Uterus (tissue), 4 donors: Measurements from ENCODE around the gene FBXO17. TPM values are rescaled to one million over a fixed set of nuclear protein-coding genes. Genes with fewer than 3 reads are reported as not detected.

ENCODE experiments used
- DNase-seq, 2 donors: peaks; one replicate each; pipeline ENCODE4 v3.0.0-alpha.2; 2019 to 2020
- H3K27ac ChIP-seq, 2 donors: fragments of 200-600 bp; sonication (generic); 1 replicate in 1 of 2; 2 replicates in 1 of 2; pipeline ENCODE4 v1.5.1; 2016 to 2018
- H3K27me3 ChIP-seq, 2 donors: fragments of 200-600 bp; sonication (generic); one replicate each; pipeline ENCODE4 v1.5.1; 2018 to 2019; ENCODE audit warnings: control low read depth in 1 of 2
- H3K36me3 ChIP-seq, 2 donors: fragments of 200-600 bp; sonication (generic); one replicate each; pipeline ENCODE4 v1.5.1; 2019; ENCODE audit warnings: control low read depth in 1 of 2
- H3K4me1 ChIP-seq, 2 donors: fragments of 200-600 bp; sonication (generic); one replicate each; pipeline ENCODE4 v1.5.1; 2018 to 2019; ENCODE audit warnings: control low read depth in 1 of 2
- H3K4me3 ChIP-seq, 2 donors: fragments of 200-600 bp; sonication (generic); 1 replicate in 1 of 2; 2 replicates in 1 of 2; pipeline ENCODE4 v1.5.1; 2018 to 2019; ENCODE audit warnings: mild to moderate bottlenecking in 1 of 2
- H3K9me3 ChIP-seq, 2 donors: fragments of 200-600 bp; sonication (generic); one replicate each; pipeline ENCODE4 v1.5.1; 2019; ENCODE audit warnings: control low read depth in 1 of 2
- POLR2A ChIP-seq, 2 donors: fragments of 450-650 bp; IDR thresholded peaks; one replicate each; pipeline ENCODE4 v1.6.1; 2016; ENCODE audit warnings: antibody characterized with exemption in 2 of 2, mild to moderate bottlenecking in 1 of 2, moderate library complexity in 1 of 2
- intact Hi-C: fragments of 100-400 bp; cut with DNase I; formaldehyde crosslinking; loops from one replicate; pipeline ENCODE4 v1.15.1; 2023; ENCODE audit warnings: low total_unique reads
- total RNA-seq, 4 donors: library from RNA; depleted of rRNA in 3 of 4; stranded (reverse); fragments of >200 nt in 3 of 4; gene quantifications; one replicate each; pipeline versions ENCODE4 v1.1.0 to v1.2.4, GENCODE V29; 2014 to 2023
- TF ChIP-seq, protein P1 (sequence below), 4 experiments: fragments of 200-600 bp in 2 of 4; fragments of 450-650 bp in 2 of 4; sonication (generic) in 2 of 4; IDR thresholded peaks; one replicate each; pipeline ENCODE4 v1.5.1; 2016 to 2019; ENCODE audit warnings: antibody characterized with exemption in 4 of 4, mild to moderate bottlenecking in 2 of 4, moderate library complexity in 1 of 4
- donor health status: DM: yes; HTN: yes; CAD: no.

Gene FBXO17, protein sequence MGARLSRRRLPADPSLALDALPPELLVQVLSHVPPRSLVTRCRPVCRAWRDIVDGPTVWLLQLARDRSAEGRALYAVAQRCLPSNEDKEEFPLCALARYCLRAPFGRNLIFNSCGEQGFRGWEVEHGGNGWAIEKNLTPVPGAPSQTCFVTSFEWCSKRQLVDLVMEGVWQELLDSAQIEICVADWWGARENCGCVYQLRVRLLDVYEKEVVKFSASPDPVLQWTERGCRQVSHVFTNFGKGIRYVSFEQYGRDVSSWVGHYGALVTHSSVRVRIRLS
- total RNA-seq = 10 to 100 TPM in 3 of 4 donors, 1 to 10 TPM in 1; 3.8 to 47.6 (median 36.7) TPM

DNA sequence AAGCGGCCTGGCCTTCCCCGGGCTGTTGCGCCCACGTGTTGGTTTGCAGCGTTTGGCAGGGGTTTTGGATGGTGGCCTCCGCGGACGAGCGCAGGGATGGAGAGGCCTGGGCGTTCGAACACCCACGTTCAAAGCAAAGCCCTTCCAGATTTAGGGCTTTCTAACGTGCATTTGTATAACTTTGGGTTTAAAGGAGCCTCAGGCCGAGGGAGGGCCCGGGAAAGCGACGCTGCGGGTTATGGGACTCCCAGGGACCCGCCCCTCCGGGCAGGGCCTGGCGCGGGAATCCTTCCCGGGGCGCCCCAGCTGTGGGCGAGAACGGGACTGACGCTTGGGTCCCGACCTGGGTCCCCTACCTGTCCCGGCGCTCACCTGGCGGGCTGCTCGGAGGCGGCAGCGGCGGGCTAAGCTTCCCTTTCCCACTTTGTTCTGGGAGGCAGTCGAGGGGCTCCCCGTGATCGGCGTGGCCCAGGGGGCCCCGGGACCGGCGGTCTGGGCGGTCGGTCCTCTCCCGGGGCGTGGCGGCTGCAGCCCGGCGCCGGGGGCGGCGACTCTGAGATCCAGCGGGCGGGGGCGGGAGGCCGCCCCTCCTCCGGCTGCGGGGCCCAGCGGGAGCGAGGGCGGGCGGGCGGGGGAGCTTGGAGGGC lies at the start of gene FBXO17:
TSS of gene FBXO17 (minus strand) at position 529 of the 647 bp plus-strand sequence. CDS start 25,423 bp downstream, outside the sequence.
- Histone ChIP-seq H3K27me3 (no peaks in the 10 kb centered on the region), H3K27ac (peak within 1 kb of the TSS; percentile 94 to 96), H3K4me3 (peak within 1 kb of the TSS; percentile 72 to 75), H3K36me3 (no peaks in the 10 kb centered on the region), H3K9me3 (no peaks in the 10 kb centered on the region), H3K4me1 (no peaks in the 10 kb centered on the region)
- TF ChIP-seq POLR2A (IDR thresholded peaks at IDR 0.05) = peak in 1 of 2 donors; percentile 40
- TF ChIP-seq, protein P1, sequence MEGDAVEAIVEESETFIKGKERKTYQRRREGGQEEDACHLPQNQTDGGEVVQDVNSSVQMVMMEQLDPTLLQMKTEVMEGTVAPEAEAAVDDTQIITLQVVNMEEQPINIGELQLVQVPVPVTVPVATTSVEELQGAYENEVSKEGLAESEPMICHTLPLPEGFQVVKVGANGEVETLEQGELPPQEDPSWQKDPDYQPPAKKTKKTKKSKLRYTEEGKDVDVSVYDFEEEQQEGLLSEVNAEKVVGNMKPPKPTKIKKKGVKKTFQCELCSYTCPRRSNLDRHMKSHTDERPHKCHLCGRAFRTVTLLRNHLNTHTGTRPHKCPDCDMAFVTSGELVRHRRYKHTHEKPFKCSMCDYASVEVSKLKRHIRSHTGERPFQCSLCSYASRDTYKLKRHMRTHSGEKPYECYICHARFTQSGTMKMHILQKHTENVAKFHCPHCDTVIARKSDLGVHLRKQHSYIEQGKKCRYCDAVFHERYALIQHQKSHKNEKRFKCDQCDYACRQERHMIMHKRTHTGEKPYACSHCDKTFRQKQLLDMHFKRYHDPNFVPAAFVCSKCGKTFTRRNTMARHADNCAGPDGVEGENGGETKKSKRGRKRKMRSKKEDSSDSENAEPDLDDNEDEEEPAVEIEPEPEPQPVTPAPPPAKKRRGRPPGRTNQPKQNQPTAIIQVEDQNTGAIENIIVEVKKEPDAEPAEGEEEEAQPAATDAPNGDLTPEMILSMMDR (IDR thresholded peaks at IDR 0.05) = peak in 1 of 4 experiments; percentile 9
- DNase-seq = peak; percentile 51 to 75
- intact Hi-C loops = no loop called here

DNA sequence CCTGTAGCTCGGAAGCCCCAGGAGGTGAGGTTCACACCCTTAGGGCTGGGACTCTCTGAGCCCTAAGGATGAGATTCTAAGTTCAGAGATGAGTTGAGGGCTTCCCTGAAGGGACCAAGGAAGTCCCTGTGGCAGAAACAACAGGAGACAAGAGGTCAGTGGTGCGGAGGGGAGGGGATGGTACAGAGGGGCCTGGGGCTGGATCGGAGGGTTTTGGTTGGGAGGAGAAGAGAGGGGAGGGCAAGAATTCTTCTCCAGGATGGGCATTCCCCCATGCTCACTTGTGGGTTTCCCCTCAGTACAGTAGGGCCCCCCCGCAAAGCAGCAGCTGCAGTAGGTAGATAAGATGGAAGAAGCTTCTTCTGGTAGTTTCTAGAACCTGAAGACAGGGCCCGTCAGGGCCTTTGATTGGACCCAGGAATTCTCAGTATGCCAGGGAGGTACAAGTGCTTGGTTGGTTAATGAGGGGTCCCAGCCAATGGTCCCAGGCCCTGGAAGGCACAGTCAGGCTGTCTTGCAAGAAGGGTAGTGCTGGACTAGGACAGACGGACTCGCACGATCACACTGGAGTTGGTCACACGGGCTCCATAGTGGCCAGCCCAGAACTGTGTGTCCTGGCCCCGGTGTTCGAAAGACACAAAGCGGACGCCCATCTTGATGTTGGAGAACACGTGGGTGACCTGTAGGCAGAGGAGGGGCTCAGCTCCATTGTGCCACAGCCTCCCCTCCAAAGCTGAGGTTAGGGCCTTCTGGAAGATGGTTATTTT lies 49.5 kb upstream of the FBXO17 start:
- TF ChIP-seq, protein P1 (IDR thresholded peaks at IDR 0.05) = no peak
- TF ChIP-seq POLR2A (IDR thresholded peaks at IDR 0.05) = no peak
- DNase-seq = no peak
- Histone ChIP-seq H3K27me3 (no peaks in the 10 kb centered on the region), H3K36me3 (no peaks in the 10 kb centered on the region), H3K9me3 (no peaks in the 10 kb centered on the region), H3K27ac (no peak overlapping the region), H3K4me3 (no peak overlapping the region), H3K4me1 (no peaks in the 10 kb centered on the region)
- intact Hi-C loops = no loop called here

DNA sequence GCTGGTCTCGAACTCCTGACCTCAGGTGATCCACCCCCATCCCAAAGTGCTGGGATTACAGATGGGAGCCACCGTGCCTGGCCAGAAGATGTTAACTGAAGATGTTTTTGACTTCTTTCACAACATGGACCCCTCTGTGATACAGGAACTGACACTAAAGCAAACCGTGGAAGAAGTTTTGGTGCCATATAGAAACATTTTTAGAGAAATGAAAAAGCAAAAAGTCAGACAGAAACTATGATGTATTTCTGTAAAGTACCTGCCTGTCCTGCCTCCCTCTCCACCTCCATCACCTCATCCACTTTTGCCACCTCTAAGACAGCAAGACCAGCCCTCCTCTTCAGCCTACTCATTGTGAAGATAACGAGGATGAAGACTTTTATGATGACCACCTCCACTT lies 45.5 kb upstream of the FBXO17 start:
- H3K4me3 ChIP-seq = no peak overlapping the region
- no peaks in the 10 kb centered on the region for H3K4me1 ChIP-seq
- no peaks in the 10 kb centered on the region for H3K9me3 ChIP-seq
- H3K27me3 ChIP-seq = no peaks in the 10 kb centered on the region
- no peaks in the 10 kb centered on the region for H3K36me3 ChIP-seq
- no peak for DNase-seq
- TF ChIP-seq, protein P1 (IDR thresholded peaks at IDR 0.05) = no peak
- no peak for TF ChIP-seq POLR2A (IDR thresholded peaks at IDR 0.05)
- intact Hi-C loops = no loop called here
- H3K27ac ChIP-seq = no peak overlapping the region

DNA sequence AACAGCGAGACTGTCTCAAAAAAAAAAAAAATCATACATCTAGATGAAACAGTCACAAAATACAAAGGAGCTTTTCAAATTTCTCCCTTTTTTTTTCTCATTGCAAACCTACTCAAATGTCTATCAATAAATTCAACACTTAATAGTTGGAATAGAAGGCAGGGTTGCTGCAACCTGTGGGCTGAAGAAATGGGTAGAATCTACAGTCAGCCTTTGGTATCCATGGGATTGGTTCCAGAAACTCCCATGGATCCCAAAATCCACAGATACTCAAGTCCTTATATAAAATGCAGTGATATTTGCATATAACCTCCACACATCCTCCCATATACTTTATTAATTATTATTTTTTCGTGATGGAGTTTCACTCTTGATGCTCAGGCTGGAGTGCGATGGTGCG lies 42.1 kb upstream of the FBXO17 start:
- no peaks in the 10 kb centered on the region for H3K4me1 ChIP-seq
- intact Hi-C loops = no loop called here
- no peak overlapping the region for H3K4me3 ChIP-seq
- no peaks in the 10 kb centered on the region for H3K27me3 ChIP-seq
- no peaks in the 10 kb centered on the region for H3K36me3 ChIP-seq
- no peaks in the 10 kb centered on the region for H3K9me3 ChIP-seq
- no peak overlapping the region for H3K27ac ChIP-seq
- no peak for DNase-seq
- TF ChIP-seq, protein P1 (IDR thresholded peaks at IDR 0.05) = no peak
- TF ChIP-seq POLR2A (IDR thresholded peaks at IDR 0.05) = no peak
